BE2C (cell line): ENCODE data around the gene ALG9.
A peak's percentile ranks its signal among the peaks of the same experiment; 100 is the strongest.

Experiments used
- DNase-seq: peaks from one replicate; pipeline ENCODE4 v3.0.0-alpha.2; 2020
- H3K27me3 ChIP-seq: fragments of 250-450 bp; sonication (Bioruptor Pico); 2 replicates; pipeline ENCODE4 v1.5.1; 2020; ENCODE audit warnings: mild to moderate bottlenecking
- H3K36me3 ChIP-seq: fragments of 250-450 bp; sonication (Bioruptor Pico); 2 replicates; pipeline ENCODE4 v1.5.1; 2020; ENCODE audit warnings: mild to moderate bottlenecking
- H3K4me1 ChIP-seq: fragments of 250-450 bp; sonication (Bioruptor Pico); 2 replicates; pipeline ENCODE4 v1.5.1; 2020
- H3K4me3 ChIP-seq: 2 replicates; pipeline ENCODE4 v1.5.1; 2011; ENCODE audit warnings: low read depth, low read length
- H3K9me3 ChIP-seq: fragments of 250-450 bp; sonication (Bioruptor Pico); 2 replicates; pipeline ENCODE4 v1.5.1; 2020
- CTCF ChIP-seq: IDR thresholded peaks from 2 replicates; pipeline ENCODE4 v1.5.1; 2012; ENCODE audit warnings: mild to moderate bottlenecking, low read depth, low read length

ALG9 gene

DNA sequence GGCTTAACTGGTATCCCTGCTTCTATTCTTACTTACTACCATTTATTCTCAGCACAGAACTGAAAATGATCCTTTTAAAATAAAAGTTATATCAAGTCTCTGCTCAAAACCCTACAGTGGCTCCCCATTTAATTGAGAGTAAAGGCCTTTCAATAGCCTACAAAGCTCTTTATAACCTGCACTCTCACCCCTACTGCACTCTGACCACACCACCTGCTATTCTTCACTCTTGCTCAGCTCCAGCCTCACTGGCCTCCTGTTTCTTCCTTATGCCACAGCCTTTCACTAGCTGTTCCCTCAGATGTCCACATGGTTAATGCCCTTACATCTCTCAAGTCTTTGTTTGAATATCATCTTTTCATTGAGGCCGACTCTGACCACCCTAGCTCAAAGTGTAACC, 64.3 kb downstream of the ALG9 start:
- no peaks in the 10 kb centered on the region for H3K4me1 ChIP-seq
- DNase-seq, result no peak
- no peaks in the 10 kb centered on the region; the same call in 1 of the 2 replicates for H3K36me3 ChIP-seq
- no peaks in the 10 kb centered on the region for H3K9me3 ChIP-seq
- TF ChIP-seq CTCF, result no peak
- no peak overlapping the region for H3K4me3 ChIP-seq
- no peaks in the 10 kb centered on the region for H3K27me3 ChIP-seq

GRCh38 chr11:111801135-111801534, 70.2 kb downstream of the ALG9 start:
- H3K27me3 ChIP-seq, result no peaks in the 10 kb centered on the region
- DNase-seq, result no peak
- H3K4me1 ChIP-seq, result peaks cover 19% of the 10 kb centered on the region
- H3K9me3 ChIP-seq, result no peaks in the 10 kb centered on the region
- H3K4me3 ChIP-seq, result no peak overlapping the region
- no peak for TF ChIP-seq CTCF
- no peaks in the 10 kb centered on the region for H3K36me3 ChIP-seq

GRCh38 chr11:111798279-111798678, 73.1 kb downstream of the ALG9 start:
- Histone ChIP-seq H3K27me3 (no peaks in the 10 kb centered on the region), H3K9me3 (no peaks in the 10 kb centered on the region), H3K36me3 (no peaks in the 10 kb centered on the region), H3K4me1 (peaks cover 20% of the 10 kb centered on the region), H3K4me3 (no peak overlapping the region)
- TF ChIP-seq CTCF, result no peak
- DNase-seq, result peak; percentile 32

- no peak for TF ChIP-seq CTCF
- Histone ChIP-seq H3K9me3 (no peaks in the 10 kb centered on the region), H3K4me1 (peaks cover 22% of the 10 kb centered on the region), H3K36me3 (no peaks in the 10 kb centered on the region), H3K4me3 (no peak overlapping the region), H3K27me3 (peaks cover 4% of the 10 kb centered on the region)
- peak; percentile 56 for DNase-seq
These were observed 74.2 kb downstream of the ALG9 start for GRCh38 chr11:111797145-111797581.

- peaks cover 22% of the 10 kb centered on the region for H3K4me1 ChIP-seq
- H3K36me3 ChIP-seq, result no peaks in the 10 kb centered on the region
- H3K27me3 ChIP-seq, result peaks cover 4% of the 10 kb centered on the region
- H3K9me3 ChIP-seq, result no peaks in the 10 kb centered on the region
- no peak for DNase-seq
- no peak overlapping the region for H3K4me3 ChIP-seq
- TF ChIP-seq CTCF, result no peak
These were observed 74.7 kb downstream of the ALG9 start for GRCh38 chr11:111796696-111797095.

- Histone ChIP-seq H3K9me3 (no peaks in the 10 kb centered on the region), H3K4me3 (no peak overlapping the region), H3K27me3 (peaks cover 4% of the 10 kb centered on the region), H3K4me1 (peaks cover 22% of the 10 kb centered on the region), H3K36me3 (no peaks in the 10 kb centered on the region)
- no peak for DNase-seq
- TF ChIP-seq CTCF, result no peak
These were observed 75.9 kb downstream of the ALG9 start for GRCh38 chr11:111795334-111795985.
